HepG2 (cell line): ENCODE results near the gene MSANTD1. TPM values are rescaled to one million over a fixed set of nuclear protein-coding genes. Genes with fewer than 3 reads are reported as not detected.
A peak's percentile ranks its signal among the peaks of the same experiment; 100 is the strongest.

Experiments
- AGO1 ChIP-seq: fragments of 200-400 bp; formaldehyde crosslinking; IDR thresholded peaks from 2 replicates; pipeline ENCODE4 v1.6.1; 2017; ENCODE audit warnings: mild to moderate bottlenecking, low read depth, low read length, moderate library complexity; ENCODE audit not compliant: poor library complexity, severe bottlenecking
- CEBPB ChIP-seq: IDR thresholded peaks from 2 replicates; pipeline ENCODE4 v1.6.1; 2011; ENCODE audit warnings: low read depth, low read length, improper control_type of control experiment, borderline replicate concordance
- CREBL2 ChIP-seq: sonication (generic); formaldehyde crosslinking; IDR thresholded peaks from 2 replicates; pipeline ENCODE4 v1.8.1; 2023; ENCODE audit warnings: missing genetic modification reagents, mild to moderate bottlenecking, borderline replicate concordance
- DRAP1 ChIP-seq: IDR thresholded peaks from 2 replicates; pipeline ENCODE4 v1.6.1; 2016; ENCODE audit warnings: missing genetic modification reagents, missing compliant biosample characterization
- ELF3 ChIP-seq: IDR thresholded peaks from 2 replicates; pipeline ENCODE4 v1.6.1; 2016; ENCODE audit warnings: missing genetic modification reagents, missing compliant biosample characterization
- ERF ChIP-seq: IDR thresholded peaks from 2 replicates; pipeline ENCODE4 v1.6.1; 2018; ENCODE audit warnings: missing biosample characterization, missing genetic modification reagents
- HNF4A ChIP-seq: sonication (generic); formaldehyde crosslinking; IDR thresholded peaks from 2 replicates; pipeline ENCODE4 v1.4.0; 2020; ENCODE audit warnings: missing genetic modification reagents
- NRL ChIP-seq: sonication (generic); formaldehyde crosslinking; IDR thresholded peaks from 2 replicates; pipeline ENCODE4 v1.5.0; 2020; ENCODE audit warnings: missing genetic modification reagents, mild to moderate bottlenecking, moderate library complexity, borderline replicate concordance
- RNF219 ChIP-seq: sonication (generic); formaldehyde crosslinking; IDR thresholded peaks from 2 replicates; pipeline ENCODE4 v1.5.0; 2020; ENCODE audit warnings: mild to moderate bottlenecking, missing genetic modification reagents
- ZBTB43 ChIP-seq: sonication (generic); formaldehyde crosslinking; conservative IDR thresholded peaks from 2 replicates; pipeline ENCODE4 v1.4.0; 2020; ENCODE audit warnings: missing genetic modification reagents
- ZNF180 ChIP-seq: sonication (generic); formaldehyde crosslinking; IDR thresholded peaks from 2 replicates; pipeline ENCODE4 v1.4.0; 2020; ENCODE audit warnings: low read depth, missing genetic modification reagents, borderline replicate concordance
- ZNF260 ChIP-seq: sonication (generic); formaldehyde crosslinking; IDR thresholded peaks from 2 replicates; pipeline ENCODE4 v1.4.0; 2020; ENCODE audit warnings: missing genetic modification reagents, low read depth, mild to moderate bottlenecking, borderline replicate concordance
- ZNF512B ChIP-seq: sonication (generic); formaldehyde crosslinking; IDR thresholded peaks from 2 replicates; pipeline ENCODE4 v1.5.1; 2020; ENCODE audit warnings: missing genetic modification reagents, mild to moderate bottlenecking, borderline replicate concordance
- ZNF646 ChIP-seq: sonication (generic); formaldehyde crosslinking; IDR thresholded peaks from 2 replicates; pipeline ENCODE4 v1.9.0; 2021; ENCODE audit warnings: mild to moderate bottlenecking, missing genetic modification reagents
- ZNF878 ChIP-seq: sonication (generic); formaldehyde crosslinking; IDR thresholded peaks from 2 replicates; pipeline ENCODE4 v1.8.1; 2023; ENCODE audit warnings: mild to moderate bottlenecking, missing genetic modification reagents, moderate library complexity
- polyA plus RNA-seq, 8 experiments: library from polyadenylated mRNA; depleted of rRNA in 3 of 8; stranded (reverse) in 7 of 8; unstranded in 1 of 8; fragments of >200 nt; fragmentation: Illumina TruSeq in 4 of 8; extraction: Trizol in 4 of 8; gene quantifications; 2 replicates each; pipeline versions ENCODE4 v1.2.1 to v1.2.3, GENCODE V29; 2011 to 2016; ENCODE audit warnings: low read depth in 4 of 8, missing spikeins in 1 of 8, mixed read lengths in 1 of 8; ENCODE audit not compliant: insufficient read depth in 1 of 8
- total RNA-seq, 5 experiments: library from RNA; depleted of rRNA; stranded (reverse); fragments of >200 nt; fragmentation: Illumina TruSeq; extraction: Trizol; gene quantifications; 2 replicates each; pipeline ENCODE4 v1.2.3, GENCODE V29; 2016; ENCODE audit warnings: low read depth in 1 of 5

MSANTD1 gene
- total and polyA plus RNA-seq, 2 of the 13 experiments (the other 11 are each of a cell fraction or from before 2014, with no cell fraction given) = 0.22 to 0.40 TPM

GRCh38 chr4:3205995-3206394 is 43.0 kb upstream of the MSANTD1 start (continued):
- TF ChIP-seq AGO1 = no peak
- no peak for TF ChIP-seq RNF219 (CRISPR knock-in tag)
- TF ChIP-seq ZNF646 (CRISPR knock-in tag) = no peak
- peak; percentile 96 for TF ChIP-seq HNF4A (CRISPR knock-in tag)
- TF ChIP-seq ZNF260 (CRISPR knock-in tag) = no peak
- TF ChIP-seq ELF3 (CRISPR knock-in tag) = 0 out of 2 replicates have a peak, but pooled peaks have one; percentile 39
- TF ChIP-seq ZNF512B (CRISPR knock-in tag) = no peak
- no peak for TF ChIP-seq CREBL2
- TF ChIP-seq ZBTB43 = 0 out of 2 replicates have a peak, but pooled peaks have one; percentile 27
- no peak for TF ChIP-seq NRL
- no peak for TF ChIP-seq ZNF180
- no peak for TF ChIP-seq CEBPB
- no peak for TF ChIP-seq ZNF878 (CRISPR knock-in tag)
- peak; percentile 27; the same call in 1 of the 2 replicates for TF ChIP-seq ERF (CRISPR knock-in tag)
- peak; percentile 58; the same call in 1 of the 2 replicates for TF ChIP-seq DRAP1 (CRISPR knock-in tag)
